Activated CD4-positive, alpha-beta T cell treated with anti-CD3 and anti-CD28 coated beads, Interleukin-2, amount 50 U/mL, for 16 hours (primary cell): ENCODE measurements around the gene ATF1.
A peak's percentile ranks its signal among the peaks of the same experiment; 100 is the strongest.
"Not testable (repeated sequence)": the region's sequence is repeated elsewhere in the genome, so short reads cannot be mapped to it uniquely, and the experiment has no call there.

Experiments
- DNase-seq: peaks from one replicate; pipeline ENCODE4 v3.0.0-alpha.2; 2020

The ATF1 gene

GRCh38 chr12:50806176-50806575 is 42.3 kb downstream of the ATF1 start:
- no peak for DNase-seq

- not testable (repeated sequence) for DNase-seq
Measured at GRCh38 chr12:50809131-50809530, 45.2 kb downstream of the ATF1 start.

- not testable (repeated sequence) for DNase-seq
Measured at GRCh38 chr12:50814921-50815320, 51.0 kb downstream of the ATF1 start.

GRCh38 chr12:50820177-50820576 is 56.3 kb downstream of the ATF1 start:
- DNase-seq, result no peak

GRCh38 chr12:50822082-50822481 is 58.2 kb downstream of the ATF1 start:
- DNase-seq, result no peak

GRCh38 chr12:50823724-50824123 is 59.8 kb downstream of the ATF1 start:
- not testable (repeated sequence) for DNase-seq

- DNase-seq, result no peak
Measured at GRCh38 chr12:50824914-50825313, 61.0 kb downstream of the ATF1 start.

GRCh38 chr12:50825372-50825838 is 61.5 kb downstream of the ATF1 start:
- peak; percentile 59 for DNase-seq

- no peak for DNase-seq
Measured at GRCh38 chr12:50828121-50828520, 64.2 kb downstream of the ATF1 start.

- no peak for DNase-seq
Measured at GRCh38 chr12:50828886-50829285, 65.0 kb downstream of the ATF1 start.

GRCh38 chr12:50833801-50834200 is 69.9 kb downstream of the ATF1 start:
- DNase-seq, result not testable (repeated sequence)

GRCh38 chr12:50839042-50839441 is 75.1 kb downstream of the ATF1 start:
- DNase-seq, result no peak

- DNase-seq, result no peak
Measured at GRCh38 chr12:50840809-50841487, 77.0 kb downstream of the ATF1 start.

GRCh38 chr12:50841716-50842531 is 78.0 kb downstream of the ATF1 start:
- no peak for DNase-seq

- no peak for DNase-seq
Measured at GRCh38 chr12:50842637-50843493, 79.0 kb downstream of the ATF1 start, which contains the start of gene TMPRSS12. Gene TMPRSS12, plus strand, starts transcription at chr12:50842926. Its CDS starts 39 bp downstream, at chr12:50842965.

- DNase-seq, result no peak
Measured at GRCh38 chr12:50845021-50845647, 81.2 kb downstream of the ATF1 start.

GRCh38 chr12:50848963-50849362 is 85.1 kb downstream of the ATF1 start:
- DNase-seq, result no peak

GRCh38 chr12:50855218-50855617 is 91.3 kb downstream of the ATF1 start:
- not testable (repeated sequence) for DNase-seq

GRCh38 chr12:50855679-50856078 is 91.8 kb downstream of the ATF1 start:
- DNase-seq, result not testable (repeated sequence)

GRCh38 chr12:50859621-50860310 is 95.9 kb downstream of the ATF1 start:
- DNase-seq, result no peak

- DNase-seq, result no peak
Measured at GRCh38 chr12:50862316-50862715, 98.4 kb downstream of the ATF1 start.

- DNase-seq, result no peak
Measured at GRCh38 chr12:50865266-50865665, 101.4 kb downstream of the ATF1 start.
